NOMO-1 treated with DMSO at 0.1 percent for 48 hours (cell line): ENCODE results near the gene GAL.
"Not testable (repeated sequence)": the region's sequence is repeated elsewhere in the genome, so short reads cannot be mapped to it uniquely, and the experiment has no call there.

Source experiments
- DNase-seq: peaks from one replicate; lab custom pipeline; 2025; ENCODE audit not compliant: unreplicated experiment; lab: John Stamatoyannopoulos, UW

Gene GAL, protein sequence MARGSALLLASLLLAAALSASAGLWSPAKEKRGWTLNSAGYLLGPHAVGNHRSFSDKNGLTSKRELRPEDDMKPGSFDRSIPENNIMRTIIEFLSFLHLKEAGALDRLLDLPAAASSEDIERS

DNA sequence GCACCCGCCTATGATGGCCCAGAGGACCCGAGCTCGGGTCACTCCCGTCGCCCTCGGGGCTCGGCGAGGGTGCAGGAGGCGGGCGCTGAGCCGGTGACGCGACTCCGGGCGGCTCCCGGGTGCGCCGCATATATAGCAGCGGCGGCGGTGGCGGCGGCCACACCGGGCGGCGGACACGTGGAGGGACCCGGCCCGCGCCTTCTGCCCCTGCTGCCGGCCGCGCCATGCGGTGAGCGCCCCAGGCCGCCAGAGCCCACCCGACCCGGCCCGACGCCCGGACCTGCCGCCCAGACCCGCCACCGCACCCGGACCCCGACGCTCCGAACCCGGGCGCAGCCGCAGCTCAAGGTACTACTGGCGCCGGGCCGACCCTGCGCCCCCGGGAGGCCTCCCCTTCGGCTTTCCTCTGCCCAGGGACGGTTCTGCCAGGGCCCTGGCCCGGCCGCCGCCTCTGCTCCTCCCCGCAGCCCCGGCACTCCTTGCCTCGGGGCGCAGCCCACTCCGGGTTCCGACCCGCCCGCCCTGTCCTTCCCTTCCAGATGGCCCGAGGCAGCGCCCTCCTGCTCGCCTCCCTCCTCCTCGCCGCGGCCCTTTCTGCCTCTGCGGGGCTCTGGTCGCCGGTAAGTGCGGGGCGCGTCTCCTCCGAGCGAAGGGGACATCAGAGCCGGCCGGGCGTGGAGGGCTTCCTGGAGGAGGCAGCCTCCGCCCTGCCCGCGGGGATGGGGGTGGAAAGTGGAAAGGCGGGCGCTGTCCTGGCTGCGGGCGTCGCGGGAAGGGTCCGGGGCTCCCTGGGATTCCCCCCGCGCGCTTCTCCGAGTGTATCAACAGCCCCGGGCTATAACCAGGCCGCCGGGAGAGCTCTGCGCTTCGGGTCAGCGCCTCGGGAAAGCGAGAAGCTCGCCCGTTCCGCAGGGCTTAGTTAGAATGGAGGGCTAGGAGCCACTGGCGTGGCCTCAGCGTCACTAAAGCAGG is at the start of gene GAL:
Gene GAL (plus strand): TSS at position 160 of the 972 bp plus-strand sequence. CDS start 380 bp downstream, at position 540.
- no peak for DNase-seq

DNA sequence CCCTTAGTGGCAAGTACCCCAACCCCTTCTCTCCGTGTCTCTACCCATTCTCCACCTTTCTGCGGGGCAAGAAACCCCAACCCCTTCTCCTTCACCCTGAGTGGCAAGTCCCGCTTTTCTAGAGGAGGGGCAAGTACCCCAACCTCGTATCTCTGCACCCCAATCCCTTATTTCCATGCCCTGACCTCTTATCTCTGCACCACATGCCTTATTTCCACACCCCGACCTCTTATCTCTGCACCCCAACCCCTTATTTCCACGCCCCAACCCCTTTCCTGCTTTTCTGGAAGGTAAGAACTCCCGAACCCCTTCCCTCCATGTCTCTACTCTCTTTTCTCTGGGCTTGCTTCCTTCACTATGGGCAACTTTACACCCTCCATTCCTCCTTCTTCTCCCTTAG is 49.7 kb upstream of the GAL start:
- not testable (repeated sequence) for DNase-seq

DNA sequence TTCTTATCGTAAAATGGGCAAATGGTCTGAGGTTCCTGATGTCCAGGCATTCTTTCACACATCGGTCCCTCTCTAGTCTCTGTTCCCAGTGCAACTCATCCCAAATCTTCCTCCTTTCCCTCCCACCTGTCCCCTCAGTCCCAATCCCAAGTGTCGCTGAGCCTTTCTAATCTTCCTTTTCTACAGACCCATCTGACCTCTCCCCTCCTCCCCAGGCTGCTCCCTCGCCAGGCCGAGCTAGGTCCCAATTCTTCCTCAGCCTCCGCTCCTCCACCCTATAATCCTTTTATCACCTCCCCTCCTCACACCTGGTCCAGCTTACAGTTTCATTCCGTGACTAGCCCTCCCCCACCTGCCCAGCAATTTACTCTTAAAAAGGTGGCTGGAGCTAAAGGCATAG is 49.2 kb upstream of the GAL start:
- DNase-seq: not testable (repeated sequence)

DNA sequence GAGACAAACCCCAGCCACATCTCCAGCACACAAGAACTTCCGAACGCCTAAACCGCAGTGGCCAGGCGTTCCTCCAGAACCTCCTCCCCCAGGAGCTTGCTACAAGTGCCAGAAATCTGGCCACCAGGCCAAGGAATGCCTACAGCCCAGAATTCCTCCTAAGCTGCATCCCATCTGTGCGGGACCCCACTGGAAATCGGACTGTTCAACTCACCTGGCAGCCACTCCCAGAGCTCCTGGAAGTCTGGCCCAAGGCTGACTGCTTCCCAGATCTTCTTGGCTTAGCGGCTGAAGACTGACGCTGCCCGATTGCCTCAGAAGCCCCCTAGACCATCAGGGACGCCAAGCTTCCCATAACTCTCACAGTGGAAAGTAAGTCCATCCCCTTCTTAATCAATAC is 48.5 kb upstream of the GAL start:
- not testable (repeated sequence) for DNase-seq

DNA sequence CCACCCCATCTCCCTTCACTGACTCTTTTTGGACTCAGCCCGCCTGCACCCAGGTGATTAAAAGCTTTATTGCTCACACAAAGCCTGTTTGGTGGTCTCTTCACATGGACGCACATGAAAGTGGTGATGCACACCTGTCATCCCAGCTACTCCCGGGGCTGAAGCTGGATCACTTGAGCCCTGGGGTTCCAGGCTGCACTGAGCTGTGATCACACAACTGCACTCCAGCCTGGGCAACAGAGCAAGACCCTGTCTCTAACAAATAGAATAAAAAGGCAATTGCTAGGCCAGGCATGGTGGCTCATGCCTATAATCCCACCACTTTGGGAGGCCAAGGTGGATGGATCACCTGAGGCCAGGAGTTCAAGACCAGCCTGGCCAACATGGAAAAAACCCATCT is 45.0 kb upstream of the GAL start:
- not testable (repeated sequence) for DNase-seq

DNA sequence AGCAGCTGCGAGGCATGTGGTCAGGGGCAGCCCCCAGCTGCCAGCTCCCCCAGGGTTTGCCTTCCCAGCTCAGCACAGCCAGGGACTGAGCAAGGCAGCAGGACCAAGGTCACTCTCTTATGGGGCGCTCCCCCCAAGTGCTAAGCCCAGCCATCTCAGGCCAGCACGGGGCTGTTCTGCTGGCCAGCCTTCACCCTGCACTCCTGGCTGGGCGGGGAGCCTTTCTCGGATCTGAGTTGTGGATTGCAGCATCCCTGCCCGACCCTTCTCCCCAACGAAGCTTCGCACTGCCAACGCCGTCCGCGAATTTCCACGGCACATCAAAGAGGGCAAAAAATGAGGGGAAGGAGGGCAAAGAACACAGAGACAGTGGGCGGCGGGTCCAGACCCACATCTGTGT is 42.5 kb upstream of the GAL start:
- no peak for DNase-seq

DNA sequence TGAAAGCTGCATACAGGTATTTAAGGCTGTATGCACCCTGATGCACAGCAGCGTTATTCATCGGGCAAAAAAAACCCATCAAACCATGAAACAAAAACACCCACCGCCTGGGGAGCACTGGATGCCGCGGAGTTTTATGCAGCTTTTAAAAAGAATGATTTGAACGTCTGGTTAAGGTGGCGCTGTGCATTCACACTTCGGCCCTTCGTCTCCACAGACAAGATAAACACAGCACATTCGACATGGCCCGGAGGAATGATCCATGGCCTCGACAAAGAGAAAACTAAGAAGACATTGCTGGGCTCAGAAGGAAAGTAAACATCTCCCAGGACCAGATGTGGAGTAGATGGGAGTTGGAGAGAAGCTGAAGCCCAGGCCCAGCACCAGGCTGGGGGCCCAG is 40.8 kb upstream of the GAL start:
- DNase-seq: no peak

DNA sequence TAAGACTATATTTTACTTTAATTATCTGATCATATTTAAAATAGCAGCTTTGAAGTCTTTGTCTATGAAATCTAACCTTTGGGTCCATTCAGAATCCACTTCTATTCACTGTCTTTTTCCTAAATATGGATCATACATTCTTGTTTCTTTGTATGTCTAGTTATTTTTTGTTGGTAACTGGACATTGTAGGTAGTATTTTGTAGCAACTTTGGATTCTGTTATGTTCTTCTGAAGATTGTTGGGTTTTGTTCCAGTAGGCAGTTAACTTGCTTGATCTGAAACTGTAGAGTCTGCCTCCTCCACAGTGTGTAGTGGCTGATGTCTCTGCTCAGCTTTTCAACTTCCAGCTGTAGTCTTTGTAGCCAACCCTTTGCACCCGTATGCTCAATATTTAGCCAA is 37.5 kb upstream of the GAL start:
- no peak for DNase-seq

DNA sequence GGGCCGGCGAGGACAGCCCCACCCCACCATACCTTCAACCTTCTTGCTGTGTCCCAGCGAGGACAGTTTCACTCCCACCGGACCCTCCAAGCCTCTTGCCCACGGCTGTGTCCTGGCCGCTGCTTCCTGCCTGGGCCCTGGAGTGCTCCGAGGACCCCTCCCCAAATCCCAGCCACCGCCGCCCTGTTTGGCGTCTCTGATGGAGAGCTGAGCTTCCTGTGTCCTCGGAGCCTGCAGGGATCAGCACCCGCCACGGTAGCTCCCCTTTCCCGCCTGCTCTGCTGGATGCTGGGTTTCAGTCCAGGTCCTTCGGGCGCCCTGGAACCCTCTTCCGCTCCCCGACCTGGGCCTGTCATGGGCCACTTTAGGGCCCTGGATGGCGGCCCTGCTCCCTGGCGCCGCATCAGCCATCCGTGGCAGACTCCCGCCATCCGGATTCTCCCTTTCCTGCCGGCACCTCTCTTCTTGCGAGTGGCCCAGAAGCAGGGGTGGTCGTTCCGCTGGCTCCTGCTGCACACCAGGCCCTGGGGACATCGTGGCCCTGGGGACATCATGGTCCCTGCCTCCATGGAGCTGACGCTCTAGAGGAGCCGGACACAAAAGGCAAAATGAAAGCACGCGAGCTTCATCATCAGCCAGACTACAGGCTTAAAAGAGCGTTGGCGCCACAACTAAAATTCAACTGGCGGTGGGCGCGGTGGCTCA is 34.3 kb upstream of the GAL start:
- DNase-seq: no peak

DNA sequence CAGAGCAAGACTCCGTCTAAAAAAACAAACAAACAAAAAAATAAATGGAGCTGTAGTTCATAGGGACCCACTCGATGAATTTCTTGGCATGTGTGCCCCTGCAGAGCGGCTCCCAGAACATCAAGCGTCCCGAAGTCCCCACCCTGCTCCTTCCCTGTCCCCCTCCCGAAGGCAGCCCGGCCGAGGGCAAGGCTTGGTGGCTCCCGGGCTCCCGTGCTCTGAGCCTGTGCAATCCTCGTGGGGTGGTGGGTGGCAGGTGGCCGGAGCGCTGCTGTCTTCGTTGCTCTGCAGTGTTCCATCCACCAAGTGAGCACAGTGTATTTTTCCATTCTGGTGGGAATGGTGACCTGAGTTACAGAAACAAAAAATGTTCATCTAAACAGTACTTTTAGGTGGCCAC is 33.5 kb upstream of the GAL start:
- DNase-seq: no peak

DNA sequence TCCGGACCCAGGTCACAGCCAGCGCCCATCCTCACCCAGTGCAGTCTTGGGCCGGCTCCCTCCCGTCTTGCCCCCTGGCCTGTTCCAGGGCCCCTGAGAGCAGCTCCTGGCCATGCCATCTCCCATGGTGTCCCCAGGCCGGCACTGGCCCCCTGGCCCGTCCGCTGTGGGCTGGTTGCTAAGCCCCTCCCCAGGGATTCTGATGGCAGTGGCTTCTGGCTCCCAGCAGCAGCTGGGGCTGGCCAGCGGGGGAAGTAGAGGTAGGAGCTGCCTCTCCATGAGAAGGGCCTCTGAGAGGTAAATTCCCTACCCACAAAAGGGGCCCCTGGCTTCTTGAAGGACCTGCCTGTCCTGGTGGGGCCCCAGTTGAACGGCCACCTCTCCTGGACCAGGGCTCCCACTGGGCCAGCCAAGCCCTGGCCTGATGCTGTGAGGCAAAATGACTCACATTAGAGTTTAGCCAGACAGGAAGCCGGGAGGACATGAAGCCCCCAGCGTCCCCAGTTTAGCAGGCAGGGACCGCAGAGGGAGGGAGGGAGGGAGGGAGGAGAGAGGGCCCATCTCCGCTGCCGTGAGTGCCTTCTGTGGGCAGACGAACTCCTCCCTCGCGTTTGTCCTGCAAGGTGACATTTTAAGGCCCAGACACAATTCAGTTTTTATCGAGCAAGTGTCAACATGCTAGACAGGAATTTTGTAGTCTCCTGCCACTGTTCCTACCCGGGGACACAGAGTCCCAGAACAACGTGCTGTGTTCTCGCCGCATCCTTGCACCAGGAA is 32.9 kb upstream of the GAL start:
- DNase-seq: no peak

DNA sequence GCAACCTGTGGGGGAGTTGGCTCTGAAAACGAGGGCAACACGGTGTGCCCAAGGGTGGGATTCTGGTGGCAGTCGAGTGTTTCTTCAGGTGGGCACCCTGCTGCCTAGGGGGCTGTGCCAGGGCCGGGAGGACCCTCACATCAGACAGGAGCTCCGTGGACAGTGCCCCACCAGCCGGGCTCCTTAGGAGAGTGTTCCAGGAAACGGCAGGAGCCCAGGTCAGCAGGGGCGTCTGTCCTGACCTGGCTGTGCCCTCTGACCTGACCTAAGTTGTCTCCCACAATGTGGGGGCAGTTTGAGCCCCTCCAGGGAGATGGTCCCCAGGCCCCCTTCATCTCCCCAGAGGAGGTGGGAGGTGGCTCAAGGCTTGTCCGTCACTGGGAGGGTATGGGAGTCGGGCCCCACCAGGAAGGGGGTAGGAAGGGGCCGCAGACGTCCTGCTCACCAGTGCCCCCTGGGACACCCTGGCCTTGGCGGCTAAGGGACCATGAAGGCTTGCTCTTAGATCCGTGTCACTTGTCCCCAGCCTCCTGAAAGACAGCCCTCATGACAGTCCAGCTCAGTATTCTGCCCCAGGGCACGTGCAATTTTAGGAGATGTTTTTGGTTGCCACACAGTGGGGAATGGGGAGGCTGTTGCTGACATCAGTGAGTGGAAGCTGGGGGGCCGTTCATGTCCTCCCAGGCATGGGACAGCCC is 32.2 kb upstream of the GAL start:
- no peak for DNase-seq

DNA sequence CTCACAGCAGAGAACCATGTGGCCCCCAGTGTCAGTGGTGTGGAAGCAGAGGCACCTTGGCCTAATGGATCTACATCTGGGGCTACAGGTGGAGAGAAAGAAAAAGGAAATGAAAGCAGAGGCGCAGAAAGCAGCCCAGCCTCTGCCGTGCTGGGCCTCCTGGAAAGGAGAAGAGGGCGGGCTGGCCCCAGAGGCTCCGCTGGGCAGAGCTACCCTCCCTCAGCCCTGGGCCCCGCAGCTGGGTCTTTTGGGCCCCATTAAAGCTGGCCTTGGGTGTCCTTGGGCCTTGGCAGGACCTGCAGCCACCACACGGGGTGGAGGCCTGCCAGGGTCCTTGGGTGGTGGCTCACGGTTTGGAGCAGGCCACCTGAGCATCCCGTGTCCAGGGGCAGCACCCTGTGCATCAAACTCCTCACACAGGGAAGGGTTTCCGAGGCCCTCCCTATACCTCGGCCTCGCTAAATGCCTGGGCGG is 31.6 kb upstream of the GAL start:
- peak; percentile 21 for DNase-seq

DNA sequence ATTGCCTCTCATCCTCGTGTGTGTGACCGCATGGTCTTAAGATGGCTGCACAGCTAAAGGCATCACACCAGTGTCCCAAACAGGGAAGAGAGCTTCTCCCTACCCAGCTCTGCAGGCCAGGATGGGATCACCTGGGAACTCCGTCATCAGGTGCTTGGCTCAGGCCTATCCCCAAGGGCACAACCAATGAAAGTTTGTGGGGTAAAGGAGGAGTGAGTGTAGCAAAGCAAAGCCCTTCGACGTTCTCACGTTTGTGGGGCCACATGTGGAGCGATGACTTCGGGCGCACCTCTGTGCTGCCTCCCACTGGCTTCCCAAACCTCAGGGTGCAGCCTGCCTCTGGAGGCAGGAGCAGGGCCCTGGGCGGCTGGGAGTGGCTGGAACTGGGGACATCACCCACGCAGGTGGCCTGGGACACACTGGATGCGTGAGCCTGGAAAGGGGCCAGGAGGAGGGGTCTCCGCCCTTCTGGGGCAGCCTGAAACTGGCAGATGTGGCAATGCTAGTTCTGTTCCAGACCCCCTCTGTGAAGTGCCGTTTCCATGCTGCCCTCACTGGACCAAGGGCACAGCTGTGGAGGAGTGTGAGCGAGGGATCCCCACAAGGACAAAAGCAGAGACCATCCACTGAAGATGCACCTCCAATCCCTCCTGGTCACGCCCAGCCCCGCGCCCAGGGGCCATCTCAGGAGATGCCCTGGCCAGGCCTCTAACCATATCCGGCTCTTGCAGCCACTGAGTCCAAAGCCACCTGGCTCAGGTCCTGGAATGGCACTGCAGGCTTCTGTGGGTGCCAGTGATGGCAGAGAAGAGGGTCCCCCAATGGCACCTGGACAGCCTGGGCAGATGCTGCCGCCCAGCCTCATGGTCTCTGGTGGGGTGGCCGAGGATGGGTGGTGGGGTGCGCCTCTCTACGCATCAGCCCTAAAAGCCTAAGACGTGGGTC is 30.6 kb upstream of the GAL start:
- DNase-seq: no peak

DNA sequence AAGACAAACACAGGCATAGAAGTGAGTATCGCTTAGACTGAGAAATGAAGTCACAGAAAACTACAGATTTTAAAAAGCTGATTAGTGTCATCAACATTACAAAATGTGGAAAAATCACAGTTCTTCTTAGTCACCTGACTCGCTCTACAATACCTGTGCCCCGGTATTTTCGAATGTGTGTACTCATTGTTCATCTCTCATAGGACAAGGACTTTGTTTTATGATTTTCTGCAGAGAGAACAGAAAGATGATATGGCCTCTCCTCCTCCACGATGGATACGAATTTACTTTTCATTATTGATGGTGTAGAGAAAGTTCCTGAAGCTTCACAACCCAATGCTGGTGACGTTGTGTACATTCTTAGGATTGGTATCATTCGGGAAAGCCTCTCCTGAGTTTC is 29.4 kb upstream of the GAL start:
- DNase-seq: no peak

DNA sequence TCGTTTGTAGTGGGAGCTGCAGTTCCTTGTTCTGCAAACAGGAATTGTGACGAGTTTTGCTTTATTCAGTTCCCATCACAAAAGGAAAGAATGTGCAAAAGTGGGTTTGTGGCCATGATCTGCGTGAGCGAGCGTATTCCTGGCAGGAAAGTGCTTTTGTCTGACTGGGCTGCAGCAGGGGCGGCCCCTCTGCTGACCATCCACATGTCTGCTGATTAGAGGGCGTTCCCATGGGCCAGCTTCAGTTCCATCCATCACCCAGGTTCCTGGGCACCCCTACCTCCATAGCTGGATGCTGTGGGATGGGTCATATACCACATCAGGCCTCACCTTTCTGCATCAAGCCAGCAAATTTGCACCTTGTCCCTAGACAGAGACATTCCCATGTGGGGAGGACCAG is 28.9 kb upstream of the GAL start:
- no peak for DNase-seq

DNA sequence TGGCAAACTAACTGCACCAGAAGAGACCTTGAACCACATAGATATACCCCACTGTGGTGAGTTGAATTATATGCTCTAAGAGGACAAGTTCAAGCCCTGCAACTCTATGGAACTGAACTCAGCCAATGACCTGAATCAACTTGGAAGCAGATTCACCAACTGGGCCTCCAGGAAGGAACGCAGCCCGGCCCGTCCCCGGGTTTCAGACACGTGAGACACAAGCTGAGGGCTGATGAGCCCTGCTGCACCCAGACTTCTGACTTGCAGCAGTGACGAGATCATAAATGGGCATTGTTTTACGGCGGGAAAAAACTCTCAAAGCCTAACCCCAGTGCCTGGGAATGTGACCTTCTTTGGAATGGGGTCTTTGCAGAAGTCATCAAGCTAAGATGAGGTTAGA is 28.5 kb upstream of the GAL start:
- DNase-seq: no peak

DNA sequence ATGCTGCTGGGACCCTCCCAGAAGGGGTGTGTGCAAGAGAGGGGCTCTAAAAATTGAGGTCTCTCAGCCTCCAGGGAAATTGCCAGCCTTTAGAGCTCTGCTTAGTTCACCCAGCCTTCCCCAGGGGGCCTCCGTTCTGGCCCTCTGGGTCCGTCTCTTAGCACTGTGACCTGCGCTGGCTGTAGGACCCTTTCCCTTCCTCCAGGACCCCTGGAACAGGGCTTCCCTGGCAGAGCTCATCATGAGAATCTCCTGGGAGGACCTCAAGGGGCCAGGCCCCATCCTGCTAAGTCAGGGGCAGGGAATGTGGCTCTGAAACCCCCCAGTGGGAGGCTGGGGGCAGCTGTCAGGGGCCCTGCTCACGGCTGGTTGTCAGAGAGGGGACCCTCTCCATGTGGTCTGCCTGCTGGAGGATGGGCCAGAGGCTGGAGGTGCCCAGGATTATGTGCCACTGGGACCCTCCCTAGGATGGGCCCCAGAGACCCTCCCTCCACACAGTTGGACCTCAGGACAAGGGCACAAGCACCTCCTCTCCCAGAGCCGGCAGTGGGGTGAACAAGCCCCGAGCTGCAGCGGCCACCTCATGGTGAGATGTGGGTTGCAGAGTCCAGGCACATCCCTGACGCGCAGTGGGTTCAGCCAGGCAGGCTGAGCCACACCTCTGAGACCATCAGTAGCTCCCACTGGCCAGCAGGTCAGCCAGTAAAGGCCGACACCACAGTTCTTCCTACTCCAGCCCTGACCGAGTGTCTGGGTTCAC is 27.1 kb upstream of the GAL start:
- no peak for DNase-seq

DNA sequence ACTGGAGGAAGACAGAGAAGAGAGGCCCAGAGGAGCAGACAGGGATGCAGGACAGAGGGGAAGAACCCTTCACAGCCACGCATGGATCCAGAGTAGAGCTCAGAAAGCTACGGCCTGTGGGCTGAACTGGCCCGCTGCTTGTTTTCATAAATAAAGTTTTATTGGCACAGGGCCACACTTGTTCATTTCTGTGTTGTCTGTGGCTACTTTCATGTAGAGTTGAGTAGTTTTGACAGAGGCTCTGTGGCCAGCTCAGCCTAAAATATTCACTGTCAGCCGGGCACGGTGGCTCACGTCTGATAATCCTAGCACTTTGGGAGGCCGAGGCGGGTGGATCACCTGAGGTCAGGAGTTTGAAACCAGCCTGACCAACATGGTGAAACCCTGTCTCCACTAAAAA is 26.2 kb upstream of the GAL start:
- DNase-seq: no peak
